ENCODE results near the gene WNT3.

The WNT3 gene

DNA sequence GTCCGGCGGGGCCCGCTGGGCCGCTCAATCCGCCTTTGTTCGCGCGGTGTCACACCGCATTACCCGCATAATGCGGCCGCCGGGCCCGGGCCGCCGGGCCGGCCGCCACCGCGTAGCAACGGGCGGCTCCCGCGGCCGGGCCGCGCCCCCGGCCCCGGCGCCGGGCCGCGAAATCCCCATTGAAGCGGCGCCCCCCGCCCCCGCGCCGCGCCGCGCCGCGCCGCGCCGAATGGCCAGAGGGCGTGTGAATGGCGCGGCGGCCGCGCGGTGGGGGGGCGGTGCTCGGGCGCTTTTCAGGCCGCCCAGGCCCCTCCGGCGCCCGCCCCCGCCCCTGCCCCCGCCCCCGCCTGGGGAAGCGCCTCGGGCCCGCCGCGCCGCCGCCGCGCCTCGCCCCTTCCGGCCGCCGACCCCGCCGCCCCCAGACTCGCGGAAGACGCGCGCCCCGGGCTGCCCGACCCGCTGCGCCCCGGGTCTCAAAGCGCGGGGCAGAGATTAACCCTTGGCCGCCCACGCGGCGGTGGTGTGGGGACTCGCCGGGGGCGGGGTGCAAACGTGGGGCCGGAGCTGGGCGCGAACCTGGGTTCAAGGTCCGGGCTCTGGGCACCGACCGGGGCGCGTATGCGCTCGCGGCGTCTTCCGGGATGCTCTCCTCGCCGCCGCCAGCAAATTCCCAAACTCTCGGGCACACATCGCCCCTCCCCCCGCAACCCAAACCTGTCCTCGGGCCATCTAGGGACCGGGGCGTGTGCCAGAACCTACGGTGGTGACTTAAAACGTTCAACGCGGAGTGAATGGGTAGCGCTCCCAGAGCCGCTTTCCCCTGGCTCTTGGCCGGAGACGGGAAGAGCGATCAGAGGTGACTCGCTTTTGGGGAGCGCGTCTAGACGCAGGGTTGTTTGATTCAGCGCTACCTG is 46.7 kb downstream of the WNT3 start (continued):
- TF ChIP-seq, protein P1, sequence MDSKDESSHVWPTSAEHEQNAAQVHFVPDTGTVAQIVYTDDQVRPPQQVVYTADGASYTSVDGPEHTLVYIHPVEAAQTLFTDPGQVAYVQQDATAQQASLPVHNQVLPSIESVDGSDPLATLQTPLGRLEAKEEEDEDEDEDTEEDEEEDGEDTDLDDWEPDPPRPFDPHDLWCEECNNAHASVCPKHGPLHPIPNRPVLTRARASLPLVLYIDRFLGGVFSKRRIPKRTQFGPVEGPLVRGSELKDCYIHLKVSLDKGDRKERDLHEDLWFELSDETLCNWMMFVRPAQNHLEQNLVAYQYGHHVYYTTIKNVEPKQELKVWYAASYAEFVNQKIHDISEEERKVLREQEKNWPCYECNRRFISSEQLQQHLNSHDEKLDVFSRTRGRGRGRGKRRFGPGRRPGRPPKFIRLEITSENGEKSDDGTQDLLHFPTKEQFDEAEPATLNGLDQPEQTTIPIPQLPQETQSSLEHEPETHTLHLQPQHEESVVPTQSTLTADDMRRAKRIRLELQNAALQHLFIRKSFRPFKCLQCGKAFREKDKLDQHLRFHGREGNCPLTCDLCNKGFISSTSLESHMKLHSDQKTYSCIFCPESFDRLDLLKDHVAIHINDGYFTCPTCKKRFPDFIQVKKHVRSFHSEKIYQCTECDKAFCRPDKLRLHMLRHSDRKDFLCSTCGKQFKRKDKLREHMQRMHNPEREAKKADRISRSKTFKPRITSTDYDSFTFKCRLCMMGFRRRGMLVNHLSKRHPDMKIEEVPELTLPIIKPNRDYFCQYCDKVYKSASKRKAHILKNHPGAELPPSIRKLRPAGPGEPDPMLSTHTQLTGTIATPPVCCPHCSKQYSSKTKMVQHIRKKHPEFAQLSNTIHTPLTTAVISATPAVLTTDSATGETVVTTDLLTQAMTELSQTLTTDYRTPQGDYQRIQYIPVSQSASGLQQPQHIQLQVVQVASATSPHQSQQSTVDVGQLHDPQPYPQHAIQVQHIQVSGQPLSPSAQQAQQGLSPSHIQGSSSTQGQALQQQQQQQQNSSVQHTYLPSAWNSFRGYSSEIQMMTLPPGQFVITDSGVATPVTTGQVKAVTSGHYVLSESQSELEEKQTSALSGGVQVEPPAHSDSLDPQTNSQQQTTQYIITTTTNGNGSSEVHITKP (tag by site-specific recombination; IDR thresholded peaks at IDR 0.05) = peak; percentile 35; the same call in 1 of the 2 replicates
- TF ChIP-seq ZXDB (tag by site-specific recombination; IDR thresholded peaks at IDR 0.05) (0 out of 2 replicates have a peak, but pooled peaks have one; percentile 49), SP3 (tag by site-specific recombination; IDR thresholded peaks at IDR 0.05) (peak; percentile 58), ZNF19 (tag by site-specific recombination; IDR thresholded peaks at IDR 0.05; ENCODE audit: low read depth) (no peak), ZSCAN16 (tag by site-specific recombination; IDR thresholded peaks at IDR 0.05) (no peak), ZNF610 (tag by site-specific recombination; IDR thresholded peaks at IDR 0.05; ENCODE audit: borderline replicate concordance) (0 out of 2 replicates have a peak, but pooled peaks have one; percentile 36), ZNF624 (tag by site-specific recombination; IDR thresholded peaks at IDR 0.05) (no peak; the same call in 1 of the 2 replicates), ZNF707 (tag by site-specific recombination; IDR thresholded peaks at IDR 0.05) (no peak), SP7 (tag by site-specific recombination; IDR thresholded peaks at IDR 0.05) (peak; percentile 84), REPIN1 (tag by site-specific recombination; IDR thresholded peaks at IDR 0.05; ENCODE audit: low read depth) (no peak), ZNF521 (tag by site-specific recombination; IDR thresholded peaks at IDR 0.05) (no peak), ZNF341 (tag by site-specific recombination; IDR thresholded peaks at IDR 0.05; ENCODE audit: low read depth) (peak; percentile 70), ZNF776 (tag by site-specific recombination; IDR thresholded peaks at IDR 0.05; ENCODE audit: borderline replicate concordance) (no peak), ZBTB7A (tag by site-specific recombination; IDR thresholded peaks at IDR 0.05; ENCODE audit: low read depth) (no peak; the same call in 1 of the 2 replicates), ZNF174 (tag by site-specific recombination; IDR thresholded peaks at IDR 0.05) (no peak), ZNF561 (tag by site-specific recombination; IDR thresholded peaks at IDR 0.05; ENCODE audit: borderline replicate concordance) (peak; percentile 28; the same call in 1 of the 2 replicates), ZNF514 (tag by site-specific recombination; IDR thresholded peaks at IDR 0.05) (no peak), ZNF600 (tag by site-specific recombination; IDR thresholded peaks at IDR 0.05) (peak; percentile 91), ZNF404 (tag by site-specific recombination; IDR thresholded peaks at IDR 0.05) (no peak), ZNF664 (tag by site-specific recombination; IDR thresholded peaks at IDR 0.05) (no peak), ZNF24 (tag by site-specific recombination; IDR thresholded peaks at IDR 0.05) (0 out of 2 replicates have a peak, but pooled peaks have one; percentile 65), ZNF701 (tag by site-specific recombination; IDR thresholded peaks at IDR 0.05) (no peak), BCL11B (tag by site-specific recombination; IDR thresholded peaks at IDR 0.05; ENCODE audit: low read depth) (peak; percentile 86), ZSCAN30 (tag by site-specific recombination; IDR thresholded peaks at IDR 0.05) (peak; percentile 49; the same call in 1 of the 2 replicates), ZFHX2 (tag by site-specific recombination; conservative IDR thresholded peaks at IDR 0.05) (peak; percentile 87), HOXA7 (CRISPR knock-in tag; IDR thresholded peaks at IDR 0.05; ENCODE audit: borderline replicate concordance) (no peak), ZNF560 (tag by site-specific recombination; IDR thresholded peaks at IDR 0.05; ENCODE audit: borderline replicate concordance) (no peak)
- TF ChIP-seq, protein P2, sequence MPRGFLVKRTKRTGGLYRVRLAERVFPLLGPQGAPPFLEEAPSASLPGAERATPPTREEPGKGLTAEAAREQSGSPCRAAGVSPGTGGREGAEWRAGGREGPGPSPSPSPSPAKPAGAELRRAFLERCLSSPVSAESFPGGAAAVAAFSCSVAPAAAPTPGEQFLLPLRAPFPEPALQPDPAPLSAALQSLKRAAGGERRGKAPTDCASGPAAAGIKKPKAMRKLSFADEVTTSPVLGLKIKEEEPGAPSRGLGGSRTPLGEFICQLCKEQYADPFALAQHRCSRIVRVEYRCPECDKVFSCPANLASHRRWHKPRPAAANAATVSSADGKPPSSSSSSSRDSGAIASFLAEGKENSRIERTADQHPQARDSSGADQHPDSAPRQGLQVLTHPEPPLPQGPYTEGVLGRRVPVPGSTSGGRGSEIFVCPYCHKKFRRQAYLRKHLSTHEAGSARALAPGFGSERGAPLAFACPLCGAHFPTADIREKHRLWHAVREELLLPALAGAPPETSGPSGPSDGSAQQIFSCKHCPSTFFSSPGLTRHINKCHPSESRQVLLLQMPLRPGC (tag by site-specific recombination; IDR thresholded peaks at IDR 0.05) = no peak
- TF ChIP-seq, protein P3, sequence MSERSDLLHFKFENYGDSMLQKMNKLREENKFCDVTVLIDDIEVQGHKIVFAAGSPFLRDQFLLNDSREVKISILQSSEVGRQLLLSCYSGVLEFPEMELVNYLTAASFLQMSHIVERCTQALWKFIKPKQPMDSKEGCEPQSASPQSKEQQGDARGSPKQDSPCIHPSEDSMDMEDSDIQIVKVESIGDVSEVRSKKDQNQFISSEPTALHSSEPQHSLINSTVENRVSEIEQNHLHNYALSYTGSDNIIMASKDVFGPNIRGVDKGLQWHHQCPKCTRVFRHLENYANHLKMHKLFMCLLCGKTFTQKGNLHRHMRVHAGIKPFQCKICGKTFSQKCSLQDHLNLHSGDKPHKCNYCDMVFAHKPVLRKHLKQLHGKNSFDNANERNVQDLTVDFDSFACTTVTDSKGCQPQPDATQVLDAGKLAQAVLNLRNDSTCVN (tag by site-specific recombination; optimal IDR thresholded peaks at IDR 0.05) = peak; percentile 90
- TF ChIP-seq, protein P4, sequence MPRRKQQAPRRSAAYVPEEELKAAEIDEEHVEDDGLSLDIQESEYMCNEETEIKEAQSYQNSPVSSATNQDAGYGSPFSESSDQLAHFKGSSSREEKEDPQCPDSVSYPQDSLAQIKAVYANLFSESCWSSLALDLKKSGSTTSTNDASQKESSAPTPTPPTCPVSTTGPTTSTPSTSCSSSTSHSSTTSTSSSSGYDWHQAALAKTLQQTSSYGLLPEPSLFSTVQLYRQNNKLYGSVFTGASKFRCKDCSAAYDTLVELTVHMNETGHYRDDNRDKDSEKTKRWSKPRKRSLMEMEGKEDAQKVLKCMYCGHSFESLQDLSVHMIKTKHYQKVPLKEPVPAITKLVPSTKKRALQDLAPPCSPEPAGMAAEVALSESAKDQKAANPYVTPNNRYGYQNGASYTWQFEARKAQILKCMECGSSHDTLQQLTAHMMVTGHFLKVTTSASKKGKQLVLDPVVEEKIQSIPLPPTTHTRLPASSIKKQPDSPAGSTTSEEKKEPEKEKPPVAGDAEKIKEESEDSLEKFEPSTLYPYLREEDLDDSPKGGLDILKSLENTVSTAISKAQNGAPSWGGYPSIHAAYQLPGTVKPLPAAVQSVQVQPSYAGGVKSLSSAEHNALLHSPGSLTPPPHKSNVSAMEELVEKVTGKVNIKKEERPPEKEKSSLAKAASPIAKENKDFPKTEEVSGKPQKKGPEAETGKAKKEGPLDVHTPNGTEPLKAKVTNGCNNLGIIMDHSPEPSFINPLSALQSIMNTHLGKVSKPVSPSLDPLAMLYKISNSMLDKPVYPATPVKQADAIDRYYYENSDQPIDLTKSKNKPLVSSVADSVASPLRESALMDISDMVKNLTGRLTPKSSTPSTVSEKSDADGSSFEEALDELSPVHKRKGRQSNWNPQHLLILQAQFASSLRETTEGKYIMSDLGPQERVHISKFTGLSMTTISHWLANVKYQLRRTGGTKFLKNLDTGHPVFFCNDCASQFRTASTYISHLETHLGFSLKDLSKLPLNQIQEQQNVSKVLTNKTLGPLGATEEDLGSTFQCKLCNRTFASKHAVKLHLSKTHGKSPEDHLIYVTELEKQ (tag by site-specific recombination; IDR thresholded peaks at IDR 0.05; ENCODE audit: borderline replicate concordance) = no peak
